GM21576 (cell line): ENCODE data around the gene CDH9.

ENCODE experiments used
- ATAC-seq: cut with Tn5 transposase; IDR thresholded peaks from one replicate; pipeline ENCODE4 v1.9.1; 2021; ENCODE audit warnings: mild to moderate bottlenecking, moderate library complexity; ENCODE audit not compliant: unreplicated experiment

The CDH9 gene

GRCh38 chr5:26843677-26844076 lies 194.7 kb downstream of the CDH9 start:
- ATAC-seq: no peak

- ATAC-seq: no peak
Measured at GRCh38 chr5:26833596-26833995, 204.8 kb downstream of the CDH9 start.
